Activated T-helper 1 cell treated with anti-CD3 and anti-CD28 coated beads, Interleukin-12 subunit alpha, Interleukin-12 subunit beta, Interleukin-2, Interleukin-4 antibody, amounts not matched to agents 30 ng/mL and 10 ng/mL and 1 ng/mL, durations not matched to agents 14 hours and 24 hours and 36 hours (primary cell): Measurements from ENCODE around the gene FGD4. TPM values are rescaled to one million over a fixed set of nuclear protein-coding genes. Genes with fewer than 3 reads are reported as not detected.
"Not testable (repeated sequence)": the region's sequence is repeated elsewhere in the genome, so short reads cannot be mapped to it uniquely, and the experiment has no call there.

Experiments
- DNase-seq: peaks from one replicate; pipeline ENCODE4 v3.0.0; 2021; ENCODE audit warnings: low spot score
- H3K27ac Mint-ChIP-seq: one replicate; pipeline ENCODE4 v1.8.0; 2021; ENCODE audit warnings: mild to moderate bottlenecking, mixed read lengths
- H3K27me3 Mint-ChIP-seq: one replicate; pipeline ENCODE4 v1.8.0; 2022; ENCODE audit warnings: mild to moderate bottlenecking, moderate library complexity, mixed read lengths; ENCODE audit not compliant: insufficient read depth
- H3K36me3 Mint-ChIP-seq: one replicate; pipeline ENCODE4 v1.8.0; 2021; ENCODE audit warnings: low read depth, mixed read lengths
- H3K4me1 Mint-ChIP-seq: one replicate; pipeline ENCODE4 v1.8.0; 2021; ENCODE audit warnings: low read depth, mixed read lengths
- H3K4me3 Mint-ChIP-seq: one replicate; pipeline ENCODE4 v1.8.0; 2021; ENCODE audit warnings: mild to moderate bottlenecking, moderate library complexity, mixed read lengths
- H3K9me3 Mint-ChIP-seq: one replicate; pipeline ENCODE4 v1.8.0; 2021; ENCODE audit warnings: mixed read lengths
- intact Hi-C: fragments of 100-400 bp; cut with micrococcal nuclease; formaldehyde crosslinking; loops from one replicate; pipeline ENCODE4 v1.15.1; 2024
- total RNA-seq: library from RNA; stranded (reverse); gene quantifications from 2 replicates; pipeline ENCODE4 v1.2.3, GENCODE V29; 2022

FGD4 gene
- total RNA-seq, 1 donor from 2014 or later, result 0.03 TPM

GRCh38 chr12:32507096-32507941 is 108.0 kb downstream of the FGD4 start:
- H3K9me3 Mint-ChIP-seq, intact Hi-C loops, H3K4me3 Mint-ChIP-seq, H3K27ac Mint-ChIP-seq, H3K36me3 Mint-ChIP-seq, DNase-seq, H3K4me1 Mint-ChIP-seq, H3K27me3 Mint-ChIP-seq: not testable (repeated sequence)

DNA sequence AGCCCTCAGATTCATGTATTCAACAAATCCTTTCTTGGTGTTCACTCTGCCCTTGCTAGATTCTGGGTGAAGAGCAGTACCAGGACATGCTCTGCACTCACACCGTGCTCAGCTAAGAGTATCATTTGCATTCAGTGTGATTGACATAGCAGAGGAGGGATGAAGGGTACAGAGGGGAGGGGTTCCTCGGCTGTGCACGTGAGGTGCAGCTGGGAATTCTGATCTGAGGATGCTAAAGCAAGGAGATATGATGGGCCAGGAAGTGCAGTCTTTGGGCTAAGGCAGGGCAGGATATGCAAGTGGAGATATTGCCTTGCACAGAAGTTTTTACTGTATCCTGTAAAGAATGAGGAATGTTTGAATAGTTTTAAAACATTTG is 108.6 kb downstream of the FGD4 start:
- Mint-ChIP-seq H3K36me3 (no peaks in the 10 kb centered on the region), H3K9me3 (no peaks in the 10 kb centered on the region), H3K4me1 (no peaks in the 10 kb centered on the region), H3K27me3 (peaks cover 6% of the 10 kb centered on the region), H3K4me3 (no peak overlapping the region), H3K27ac (no peak overlapping the region)
- DNase-seq, result no peak
- intact Hi-C loops, result no loop called here

- intact Hi-C loops, result no loop called here
- H3K9me3 Mint-ChIP-seq, result no peaks in the 10 kb centered on the region
- H3K27me3 Mint-ChIP-seq, result peaks cover 6% of the 10 kb centered on the region
- no peak overlapping the region for H3K27ac Mint-ChIP-seq
- no peak for DNase-seq
- H3K36me3 Mint-ChIP-seq, result no peaks in the 10 kb centered on the region
- H3K4me3 Mint-ChIP-seq, result no peak overlapping the region
- no peaks in the 10 kb centered on the region for H3K4me1 Mint-ChIP-seq
Observed at GRCh38 chr12:32508626-32509025, 109.3 kb downstream of the FGD4 start.

- peaks cover 9% of the 10 kb centered on the region for H3K27me3 Mint-ChIP-seq
- no peaks in the 10 kb centered on the region for H3K4me1 Mint-ChIP-seq
- DNase-seq, result no peak
- H3K36me3 Mint-ChIP-seq, result no peaks in the 10 kb centered on the region
- H3K4me3 Mint-ChIP-seq, result no peak overlapping the region
- no peaks in the 10 kb centered on the region for H3K9me3 Mint-ChIP-seq
- H3K27ac Mint-ChIP-seq, result no peak overlapping the region
- intact Hi-C loops, result no loop called here
Observed at GRCh38 chr12:32509328-32510091, 110.2 kb downstream of the FGD4 start.

GRCh38 chr12:32511976-32512375 is 112.6 kb downstream of the FGD4 start:
- DNase-seq, H3K4me3 Mint-ChIP-seq, H3K4me1 Mint-ChIP-seq, H3K9me3 Mint-ChIP-seq, intact Hi-C loops, H3K27ac Mint-ChIP-seq, H3K36me3 Mint-ChIP-seq: not testable (repeated sequence)
- H3K27me3 Mint-ChIP-seq, result peaks cover 17% of the 10 kb centered on the region

DNA sequence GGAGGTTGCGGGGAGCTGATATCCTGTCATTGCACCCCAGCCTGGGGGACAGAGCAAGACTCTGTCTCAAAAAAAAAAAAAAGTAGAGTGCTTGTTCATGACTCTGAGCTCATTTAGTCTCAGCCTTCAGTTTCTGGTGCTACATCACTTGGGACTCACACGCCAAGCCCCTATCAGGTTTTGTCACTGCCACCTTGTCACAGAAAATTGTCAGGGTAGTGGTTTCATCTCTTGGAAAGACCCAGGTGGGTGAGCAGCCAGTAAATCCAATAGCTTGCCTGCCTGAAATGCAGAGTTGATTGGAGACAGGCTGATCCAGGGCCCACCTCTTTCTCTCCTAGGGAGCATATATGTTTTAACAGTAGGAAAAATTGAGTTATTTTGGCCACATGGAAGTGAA is 113.0 kb downstream of the FGD4 start:
- H3K4me3 Mint-ChIP-seq, result no peak overlapping the region
- no peak for DNase-seq
- no peaks in the 10 kb centered on the region for H3K4me1 Mint-ChIP-seq
- no peaks in the 10 kb centered on the region for H3K36me3 Mint-ChIP-seq
- peaks cover 17% of the 10 kb centered on the region for H3K27me3 Mint-ChIP-seq
- H3K27ac Mint-ChIP-seq, result no peak overlapping the region
- no peaks in the 10 kb centered on the region for H3K9me3 Mint-ChIP-seq
- intact Hi-C loops, result no loop called here

DNA sequence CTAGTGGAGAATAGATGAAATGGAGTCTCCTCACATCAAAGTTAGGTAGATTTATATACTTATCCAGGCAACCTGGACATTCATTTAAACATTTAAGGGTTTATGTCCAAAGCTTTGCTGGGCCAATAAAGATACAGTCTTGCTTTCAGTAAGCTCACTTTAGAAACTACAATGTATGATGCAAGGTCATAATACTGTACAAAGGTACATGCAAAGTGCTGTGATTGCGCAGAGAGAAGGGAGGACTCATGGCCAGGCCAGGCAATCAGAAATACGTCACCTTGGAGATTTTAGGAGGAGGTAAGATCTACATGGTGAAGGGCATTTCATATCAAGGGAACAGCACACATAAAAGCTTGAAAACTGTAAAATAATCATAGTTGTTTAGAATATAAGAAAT is 113.6 kb downstream of the FGD4 start:
- H3K4me3 Mint-ChIP-seq, result no peak overlapping the region
- no peaks in the 10 kb centered on the region for H3K9me3 Mint-ChIP-seq
- intact Hi-C loops, result no loop called here
- peaks cover 17% of the 10 kb centered on the region for H3K27me3 Mint-ChIP-seq
- DNase-seq, result no peak
- no peak overlapping the region for H3K27ac Mint-ChIP-seq
- H3K4me1 Mint-ChIP-seq, result no peaks in the 10 kb centered on the region
- no peaks in the 10 kb centered on the region for H3K36me3 Mint-ChIP-seq

DNA sequence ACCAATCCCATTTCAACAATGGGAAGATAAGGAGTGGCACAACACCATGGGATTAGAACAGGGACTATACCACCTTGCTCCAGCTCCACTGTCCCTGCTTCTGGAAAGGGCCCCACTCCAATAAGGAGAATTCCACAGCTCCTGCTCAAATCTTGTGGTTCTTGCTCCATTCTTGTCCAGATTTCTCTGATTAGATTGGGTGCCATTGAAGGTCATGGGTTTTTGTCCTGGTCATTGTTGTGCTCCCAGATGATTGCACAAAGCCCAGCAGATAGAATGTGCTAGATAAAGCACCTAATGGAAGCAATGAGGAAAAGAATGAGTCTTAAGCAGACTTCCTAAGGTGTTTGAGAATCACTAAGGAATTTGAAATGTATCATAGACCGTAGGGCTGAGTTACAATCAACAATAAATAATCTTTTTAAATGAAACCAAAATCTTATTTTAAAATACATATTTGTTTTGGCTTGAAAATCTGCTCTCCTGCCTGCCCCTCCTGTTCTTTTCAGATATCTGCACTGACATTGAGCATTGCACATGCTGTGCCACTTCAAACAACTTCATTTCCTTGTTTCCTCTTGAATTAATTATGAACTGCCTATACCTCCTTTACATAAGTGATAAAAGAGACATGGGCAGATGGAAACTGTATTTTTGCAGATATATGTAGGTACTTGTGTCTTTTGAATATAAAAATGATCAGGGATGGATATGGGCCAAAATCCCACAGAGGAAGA is 115.9 kb downstream of the FGD4 start:
- no peaks in the 10 kb centered on the region for H3K4me1 Mint-ChIP-seq
- H3K9me3 Mint-ChIP-seq, result no peaks in the 10 kb centered on the region
- H3K4me3 Mint-ChIP-seq, result no peak overlapping the region
- intact Hi-C loops, result no loop called here
- no peaks in the 10 kb centered on the region for H3K36me3 Mint-ChIP-seq
- H3K27me3 Mint-ChIP-seq, result peaks cover 17% of the 10 kb centered on the region
- no peak for DNase-seq
- no peak overlapping the region for H3K27ac Mint-ChIP-seq

GRCh38 chr12:32516230-32516629 is 116.9 kb downstream of the FGD4 start:
- Mint-ChIP-seq H3K9me3 (no peaks in the 10 kb centered on the region), H3K36me3 (no peaks in the 10 kb centered on the region), H3K4me3 (no peak overlapping the region), H3K27ac (no peak overlapping the region), H3K4me1 (no peaks in the 10 kb centered on the region), H3K27me3 (peaks cover 17% of the 10 kb centered on the region)
- no peak for DNase-seq
- intact Hi-C loops, result no loop called here

- DNase-seq, result no peak
- Mint-ChIP-seq H3K9me3 (no peaks in the 10 kb centered on the region), H3K27me3 (peaks cover 11% of the 10 kb centered on the region), H3K27ac (no peak overlapping the region), H3K36me3 (no peaks in the 10 kb centered on the region), H3K4me1 (peaks cover 7% of the 10 kb centered on the region), H3K4me3 (no peak overlapping the region)
- intact Hi-C loops, result no loop called here
Observed at GRCh38 chr12:32517966-32518365, 118.6 kb downstream of the FGD4 start.

DNA sequence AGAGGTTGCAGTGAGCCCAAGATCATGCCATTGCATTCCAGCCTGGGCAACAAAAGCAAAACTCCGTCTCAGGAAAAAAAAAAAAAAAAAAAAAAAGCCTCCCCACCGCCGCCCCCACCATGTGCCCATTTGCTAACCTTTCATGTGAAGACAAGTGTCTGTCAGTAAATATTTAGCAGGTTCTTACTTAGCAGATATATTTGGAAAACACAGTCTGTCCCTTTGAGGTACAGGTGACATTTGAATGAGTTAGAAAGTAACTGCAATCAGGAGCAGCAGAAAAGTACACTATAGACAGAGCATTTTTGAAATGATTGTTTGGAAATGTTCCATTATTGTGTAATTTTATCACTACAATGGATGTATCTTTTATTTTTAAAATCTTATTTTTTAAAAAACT is 119.7 kb downstream of the FGD4 start:
- Mint-ChIP-seq H3K27me3 (peaks cover 12% of the 10 kb centered on the region), H3K4me3 (no peak overlapping the region), H3K36me3 (no peaks in the 10 kb centered on the region), H3K9me3 (no peaks in the 10 kb centered on the region), H3K27ac (no peak overlapping the region), H3K4me1 (peaks cover 9% of the 10 kb centered on the region)
- intact Hi-C loops, result no loop called here
- no peak for DNase-seq

- no peak for DNase-seq
- H3K9me3 Mint-ChIP-seq, result no peaks in the 10 kb centered on the region
- no peaks in the 10 kb centered on the region for H3K36me3 Mint-ChIP-seq
- peaks cover 9% of the 10 kb centered on the region for H3K4me1 Mint-ChIP-seq
- H3K27ac Mint-ChIP-seq, result no peak overlapping the region
- intact Hi-C loops, result no loop called here
- no peak overlapping the region for H3K4me3 Mint-ChIP-seq
- H3K27me3 Mint-ChIP-seq, result peaks cover 3% of the 10 kb centered on the region
Observed at GRCh38 chr12:32522331-32523221, 123.2 kb downstream of the FGD4 start.
